ENCODE measurements around the gene NAPG. TPM values are rescaled to one million over a fixed set of nuclear protein-coding genes. Genes with fewer than 3 reads are reported as not detected.
"Not testable (repeated sequence)": the region's sequence is repeated elsewhere in the genome, so short reads cannot be mapped to it uniquely, and the experiment has no call there.

The NAPG gene
- total RNA-seq, 1 experiment from 2014 or later = 25.8 TPM

DNA sequence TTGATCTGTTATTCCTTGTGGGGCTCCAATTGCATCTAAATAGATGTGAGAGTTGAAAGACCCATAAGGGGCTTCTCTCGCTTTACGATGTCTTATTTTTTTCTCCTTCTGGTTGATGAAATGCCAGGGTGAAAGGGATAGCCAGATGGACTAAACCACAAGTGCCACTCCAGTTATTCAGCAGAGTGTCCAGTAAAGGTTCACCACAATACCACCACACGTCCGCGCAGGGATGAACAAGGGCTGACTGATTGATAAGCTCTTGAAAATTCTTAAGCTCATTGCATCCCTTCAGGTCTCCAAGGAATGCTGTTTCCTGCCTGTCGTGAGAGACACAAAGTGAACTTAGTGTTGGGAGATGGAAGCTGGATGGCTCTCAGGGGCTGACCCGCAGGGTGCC, 74.9 kb downstream of the NAPG start:
- H3K27ac Mint-ChIP-seq; H3K4me1 Mint-ChIP-seq; H3K4me3 Mint-ChIP-seq; CTCF ChIA-PET; ATAC-seq; DNase-seq (ENCODE audit: low spot score); POLR2A ChIA-PET; H3K27me3 Mint-ChIP-seq (ENCODE audit: low read depth): not testable (repeated sequence)
- Mint-ChIP-seq H3K9me3 (peaks cover 30% of the 10 kb centered on the region), H3K36me3 (peaks cover 24% of the 10 kb centered on the region)

Other genes starting within 250 kb of the NAPG start
- gene APCDD1, start 71.4 kb upstream of the NAPG start, total RNA-seq (2021) = 5.3 to 7.1 TPM (median 5.5 TPM) in 3 replicates